ENCODE data around the gene HEXIM2.

HEXIM2 gene

DNA sequence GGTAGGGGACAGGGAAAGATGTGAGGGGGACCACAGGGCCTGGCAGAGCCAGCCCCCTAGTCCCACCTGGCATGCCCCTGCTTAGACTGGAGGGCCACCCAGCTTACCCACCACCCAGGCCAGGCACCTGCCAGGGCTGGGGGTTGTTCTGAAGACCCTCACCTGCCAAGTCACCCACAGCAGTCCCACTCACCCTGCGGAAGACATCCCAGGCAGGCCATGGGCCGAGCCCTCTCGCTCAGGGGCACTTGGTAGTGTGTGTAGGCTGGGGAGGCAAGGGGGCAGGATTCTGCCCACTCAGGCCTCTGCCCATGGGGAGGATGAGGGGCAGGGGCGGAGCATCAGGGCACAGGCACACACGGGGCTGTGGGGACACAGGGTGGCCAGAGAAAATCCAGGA is 33.3 kb upstream of the HEXIM2 start:
- H3K4me2 ChIP-seq (ENCODE audit: low read depth, low read length, poor library complexity, severe bottlenecking): no peak overlapping the region

DNA sequence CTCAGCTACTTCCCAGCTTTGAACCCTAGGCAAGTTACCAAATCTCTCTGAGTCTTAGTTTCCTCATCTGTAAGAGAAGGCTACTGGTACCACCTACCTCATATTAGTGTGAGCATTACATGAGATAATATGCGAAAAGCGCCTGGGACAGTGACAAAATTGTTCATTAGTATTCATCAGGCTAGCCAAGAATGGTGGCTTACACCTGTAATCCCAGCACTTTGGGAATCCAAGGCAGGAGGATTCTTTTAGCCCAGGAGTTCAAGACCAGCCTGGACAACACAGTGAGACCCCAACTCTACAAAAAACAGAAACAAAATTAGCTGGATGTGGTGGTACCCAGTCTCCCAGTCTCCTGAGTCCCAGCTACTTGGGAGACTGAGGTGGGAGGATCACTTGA is 32.7 kb upstream of the HEXIM2 start:
- H3K27me3 ChIP-seq (ENCODE audit: low read length): no peaks in the 10 kb centered on the region
- H3K9me2 ChIP-seq (replicated peaks; ENCODE audit: insufficient read depth, low read length): no peaks in the 10 kb centered on the region
- no peak overlapping the region for H3K4me3 ChIP-seq (ENCODE audit: insufficient read depth, low read length, poor library complexity, severe bottlenecking)
- no peaks in the 10 kb centered on the region for H3K9me3 ChIP-seq (ENCODE audit: insufficient read depth, low read length)
- TF ChIP-seq EZH2phosphoT487 (conservative IDR thresholded peaks at IDR 0.05; ENCODE audit: low read length) (no peak), CTCF (IDR thresholded peaks at IDR 0.05; ENCODE audit: insufficient read depth, low read length, poor library complexity, severe bottlenecking) (no peak)
- H3K27ac ChIP-seq (ENCODE audit: low read depth, low read length): no peak overlapping the region
- no peaks in the 10 kb centered on the region for H3K36me3 ChIP-seq (ENCODE audit: low read length)
- H3F3A ChIP-seq (ENCODE audit: insufficient read depth): peaks cover 3% of the 10 kb centered on the region; the same call in 1 of the 2 replicates
- H3K9ac ChIP-seq (ENCODE audit: low read length): no peak overlapping the region
- H3K4me2 ChIP-seq (ENCODE audit: low read depth, low read length, poor library complexity, severe bottlenecking): no peak overlapping the region
- H4K20me1 ChIP-seq (ENCODE audit: low read depth, low read length): no peaks in the 10 kb centered on the region
- H3K79me2 ChIP-seq (ENCODE audit: insufficient read depth, low read length): no peaks in the 10 kb centered on the region
- no peak overlapping the region for H2AFZ ChIP-seq (ENCODE audit: low read depth, low read length, severe bottlenecking)

More for the DNA sequence above, 33.3 kb upstream of the HEXIM2 start:
- Histone ChIP-seq H2AFZ (ENCODE audit: low read depth, low read length, severe bottlenecking) (no peak overlapping the region), H3K4me3 (ENCODE audit: insufficient read depth, low read length, poor library complexity, severe bottlenecking) (no peak overlapping the region), H3K27me3 (ENCODE audit: low read length) (no peaks in the 10 kb centered on the region), H3F3A (ENCODE audit: insufficient read depth) (no peaks in the 10 kb centered on the region), H3K79me2 (ENCODE audit: insufficient read depth, low read length) (no peaks in the 10 kb centered on the region), H3K9me3 (ENCODE audit: insufficient read depth, low read length) (no peaks in the 10 kb centered on the region), H4K20me1 (ENCODE audit: low read depth, low read length) (no peaks in the 10 kb centered on the region), H3K36me3 (ENCODE audit: low read length) (no peaks in the 10 kb centered on the region), H3K27ac (ENCODE audit: low read depth, low read length) (no peak overlapping the region), H3K9me2 (replicated peaks; ENCODE audit: insufficient read depth, low read length) (no peaks in the 10 kb centered on the region), H3K9ac (ENCODE audit: low read length) (no peak overlapping the region)
- TF ChIP-seq EZH2phosphoT487 (conservative IDR thresholded peaks at IDR 0.05; ENCODE audit: low read length): no peak
- TF ChIP-seq CTCF (IDR thresholded peaks at IDR 0.05; ENCODE audit: insufficient read depth, low read length, poor library complexity, severe bottlenecking): no peak

- no peak overlapping the region for H3K9ac ChIP-seq (ENCODE audit: low read length)
- TF ChIP-seq CTCF (IDR thresholded peaks at IDR 0.05; ENCODE audit: insufficient read depth, low read length, poor library complexity, severe bottlenecking): no peak
- no peak for TF ChIP-seq EZH2phosphoT487 (conservative IDR thresholded peaks at IDR 0.05; ENCODE audit: low read length)
- H4K20me1 ChIP-seq (ENCODE audit: low read depth, low read length): no peaks in the 10 kb centered on the region
- no peaks in the 10 kb centered on the region for H3K9me3 ChIP-seq (ENCODE audit: insufficient read depth, low read length)
- peaks cover 4% of the 10 kb centered on the region; the same call in 1 of the 2 replicates for H3F3A ChIP-seq (ENCODE audit: insufficient read depth)
- no peak overlapping the region for H3K27ac ChIP-seq (ENCODE audit: low read depth, low read length)
- H3K27me3 ChIP-seq (ENCODE audit: low read length): no peaks in the 10 kb centered on the region
- no peak overlapping the region for H3K4me2 ChIP-seq (ENCODE audit: low read depth, low read length, poor library complexity, severe bottlenecking)
- no peaks in the 10 kb centered on the region for H3K9me2 ChIP-seq (replicated peaks; ENCODE audit: insufficient read depth, low read length)
- no peaks in the 10 kb centered on the region for H3K36me3 ChIP-seq (ENCODE audit: low read length)
- H2AFZ ChIP-seq (ENCODE audit: low read depth, low read length, severe bottlenecking): no peak overlapping the region
- H3K79me2 ChIP-seq (ENCODE audit: insufficient read depth, low read length): no peaks in the 10 kb centered on the region
- no peak overlapping the region for H3K4me3 ChIP-seq (ENCODE audit: insufficient read depth, low read length, poor library complexity, severe bottlenecking)
Measured at GRCh38 chr17:45129426-45129939, 32.2 kb upstream of the HEXIM2 start.
